Esophagus squamous epithelium (tissue), 5 donors: ENCODE results near the gene CAV3. TPM values are rescaled to one million over a fixed set of nuclear protein-coding genes. Genes with fewer than 3 reads are reported as not detected.

Experiments
- DNase-seq: peaks from one replicate; lab custom pipeline; 2025; lab: John Stamatoyannopoulos, UW
- H3K27ac ChIP-seq, 4 donors: fragments of 200-600 bp; sonication (generic); one replicate each; pipeline ENCODE4 v1.5.1; 2016 to 2019; ENCODE audit warnings: mild to moderate bottlenecking in 1 of 4
- H3K27me3 ChIP-seq, 4 donors: fragments of 200-600 bp; sonication (generic); 1 replicate in 3 of 4; 2 replicates in 1 of 4; pipeline versions ENCODE4 v1.5.1 to v1.6.0; 2017 to 2021; ENCODE audit warnings: antibody characterized with exemption in 1 of 4
- H3K36me3 ChIP-seq, 3 donors: fragments of 200-600 bp; sonication (generic); one replicate each; pipeline ENCODE4 v1.5.1; 2016 to 2019
- H3K4me1 ChIP-seq, 3 donors: fragments of 200-600 bp; sonication (generic); one replicate each; pipeline ENCODE4 v1.5.1; 2017 to 2019
- H3K4me3 ChIP-seq, 4 donors: fragments of 200-600 bp; sonication (generic); 1 replicate in 3 of 4; 2 replicates in 1 of 4; pipeline ENCODE4 v1.5.1; 2016 to 2019; ENCODE audit warnings: mild to moderate bottlenecking in 2 of 4, moderate library complexity in 1 of 4
- H3K9me3 ChIP-seq, 3 donors: fragments of 200-600 bp; sonication (generic); one replicate each; pipeline ENCODE4 v1.5.1; 2016 to 2019
- POLR2A ChIP-seq, 4 donors: fragments of 450-650 bp; IDR thresholded peaks; one replicate each; pipeline ENCODE4 v1.6.1; 2017; ENCODE audit warnings: antibody characterized with exemption in 4 of 4, mild to moderate bottlenecking in 4 of 4, moderate library complexity in 3 of 4
- WGBS, 2 donors: methylation state at CpG; one replicate each; pipeline ENCODE4 v1.1.5; 2018; 5-methylcytosine and 5-hydroxymethylcytosine counted together
- intact Hi-C: fragments of 100-400 bp; cut with DNase I; formaldehyde crosslinking; loops from one replicate; pipeline ENCODE4 v1.15.0; 2022
- total RNA-seq, 4 donors: library from RNA; depleted of rRNA; stranded (reverse); fragments of >200 nt; gene quantifications; one replicate each; pipeline ENCODE4 v1.1.0, GENCODE V29; 2016
- TF ChIP-seq, protein P1 (sequence below), 6 experiments: fragments of 450-650 bp in 4 of 6; fragments of 200-600 bp in 2 of 6; sonication (generic) in 2 of 6; IDR thresholded peaks; one replicate each; pipeline ENCODE4 v1.5.1; 2016 to 2019; ENCODE audit warnings: antibody characterized with exemption in 6 of 6, mild to moderate bottlenecking in 4 of 6, moderate library complexity in 4 of 6
- donor health status: DM: yes; HTN: yes; CAD: no.

CAV3 gene
- total RNA-seq, 4 donors from 2014 or later: not detected

DNA sequence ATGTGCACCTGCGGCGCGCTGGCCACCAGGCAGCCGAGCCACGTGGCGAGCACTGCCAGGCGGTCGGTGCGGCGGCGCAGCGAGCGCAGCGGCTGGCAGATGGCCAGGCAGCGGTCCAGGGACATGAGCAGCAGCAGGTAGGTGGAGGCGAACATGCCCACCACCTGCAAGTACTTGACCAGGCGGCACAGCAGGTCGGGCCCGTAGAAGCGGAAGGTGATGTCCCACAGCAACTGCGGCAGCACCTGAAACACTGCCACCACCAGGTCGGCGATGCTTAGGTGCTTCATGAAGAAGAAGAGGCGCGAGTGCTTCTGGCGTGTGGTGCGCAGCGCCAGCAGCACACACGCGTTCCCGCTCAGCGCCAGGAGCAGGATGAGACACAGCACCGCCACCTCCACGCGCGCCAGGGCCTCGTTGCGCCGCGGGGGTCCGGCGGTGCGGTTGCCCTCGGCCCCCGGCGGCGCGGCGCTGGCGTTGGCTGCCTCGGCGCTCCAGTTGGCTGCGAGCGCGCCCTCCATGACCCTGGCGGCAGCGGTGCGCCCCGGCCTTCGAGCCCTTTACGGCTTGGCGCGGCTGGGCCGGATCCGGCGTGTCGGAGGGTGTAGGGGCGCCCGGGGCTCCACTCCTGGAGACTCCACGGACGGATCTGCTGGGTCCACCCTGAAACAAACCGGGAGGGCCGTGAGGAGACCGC, 34.2 kb downstream of the CAV3 start:
- WGBS, 2 donors: 0% methylated on average over 1 of the region's 74 CpGs; no CpG with 5 or more reads in 1 of the 2 donors
- Histone ChIP-seq H3K27ac (no peak overlapping the region), H3K27me3 (peaks cover 5 to 74% (median 8%) of the 10 kb centered on the region in 4 donors), H3K36me3 (no peaks in the 10 kb centered on the region), H3K4me3 (peak overlapping the region; percentile 1 to 60 (median 19)), H3K4me1 (peaks cover 14 to 29% (median 23%) of the 10 kb centered on the region in 3 donors), H3K9me3 (no peaks in the 10 kb centered on the region)
- intact Hi-C loops: no loop called here
- no peak for TF ChIP-seq POLR2A (IDR thresholded peaks at IDR 0.05)
- TF ChIP-seq, protein P1, sequence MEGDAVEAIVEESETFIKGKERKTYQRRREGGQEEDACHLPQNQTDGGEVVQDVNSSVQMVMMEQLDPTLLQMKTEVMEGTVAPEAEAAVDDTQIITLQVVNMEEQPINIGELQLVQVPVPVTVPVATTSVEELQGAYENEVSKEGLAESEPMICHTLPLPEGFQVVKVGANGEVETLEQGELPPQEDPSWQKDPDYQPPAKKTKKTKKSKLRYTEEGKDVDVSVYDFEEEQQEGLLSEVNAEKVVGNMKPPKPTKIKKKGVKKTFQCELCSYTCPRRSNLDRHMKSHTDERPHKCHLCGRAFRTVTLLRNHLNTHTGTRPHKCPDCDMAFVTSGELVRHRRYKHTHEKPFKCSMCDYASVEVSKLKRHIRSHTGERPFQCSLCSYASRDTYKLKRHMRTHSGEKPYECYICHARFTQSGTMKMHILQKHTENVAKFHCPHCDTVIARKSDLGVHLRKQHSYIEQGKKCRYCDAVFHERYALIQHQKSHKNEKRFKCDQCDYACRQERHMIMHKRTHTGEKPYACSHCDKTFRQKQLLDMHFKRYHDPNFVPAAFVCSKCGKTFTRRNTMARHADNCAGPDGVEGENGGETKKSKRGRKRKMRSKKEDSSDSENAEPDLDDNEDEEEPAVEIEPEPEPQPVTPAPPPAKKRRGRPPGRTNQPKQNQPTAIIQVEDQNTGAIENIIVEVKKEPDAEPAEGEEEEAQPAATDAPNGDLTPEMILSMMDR (IDR thresholded peaks at IDR 0.05): peak in 3 of 6 experiments; percentile 6 to 51 (median 22)
- DNase-seq: no peak

GRCh38 chr3:8768364-8769087, 34.9 kb downstream of the CAV3 start:
- Histone ChIP-seq H3K9me3 (no peaks in the 10 kb centered on the region), H3K27ac (no peak overlapping the region), H3K4me1 (peaks cover 14 to 29% (median 23%) of the 10 kb centered on the region in 3 donors), H3K4me3 (peak overlapping the region; percentile 16 to 60 (median 25)), H3K27me3 (peaks cover 5 to 70% (median 8%) of the 10 kb centered on the region in 4 donors), H3K36me3 (no peaks in the 10 kb centered on the region)
- no peak for TF ChIP-seq POLR2A (IDR thresholded peaks at IDR 0.05)
- TF ChIP-seq, protein P1 (IDR thresholded peaks at IDR 0.05): no peak
- intact Hi-C loops: no loop called here
- 8% methylated on average over 12 to 15 of the region's 36 CpGs for WGBS, 2 donors
- no peak for DNase-seq

GRCh38 chr3:8769088-8769822, 35.7 kb downstream of the CAV3 start, which contains the start of gene OXTR:
TSS of gene OXTR (minus strand) at chr3:8769613. CDS start at chr3:8768187, 1,426 bp downstream.
- Histone ChIP-seq H3K27ac (no peak within 1 kb of the TSS), H3K27me3 (peaks cover 5 to 71% (median 8%) of the 10 kb centered on the region in 4 donors), H3K36me3 (no peaks in the 10 kb centered on the region), H3K9me3 (no peaks in the 10 kb centered on the region), H3K4me1 (peaks cover 14 to 29% (median 23%) of the 10 kb centered on the region in 3 donors), H3K4me3 (peak within 1 kb of the TSS; percentile 16 to 60 (median 25))
- 5 to 8% methylated on average over 6 to 9 of the region's 53 CpGs for WGBS, 2 donors
- TF ChIP-seq, protein P1 (IDR thresholded peaks at IDR 0.05): peak; percentile 64 to 99 (median 94)
- no peak for TF ChIP-seq POLR2A (IDR thresholded peaks at IDR 0.05)
- intact Hi-C loops: no loop called here
- no peak for DNase-seq

DNA sequence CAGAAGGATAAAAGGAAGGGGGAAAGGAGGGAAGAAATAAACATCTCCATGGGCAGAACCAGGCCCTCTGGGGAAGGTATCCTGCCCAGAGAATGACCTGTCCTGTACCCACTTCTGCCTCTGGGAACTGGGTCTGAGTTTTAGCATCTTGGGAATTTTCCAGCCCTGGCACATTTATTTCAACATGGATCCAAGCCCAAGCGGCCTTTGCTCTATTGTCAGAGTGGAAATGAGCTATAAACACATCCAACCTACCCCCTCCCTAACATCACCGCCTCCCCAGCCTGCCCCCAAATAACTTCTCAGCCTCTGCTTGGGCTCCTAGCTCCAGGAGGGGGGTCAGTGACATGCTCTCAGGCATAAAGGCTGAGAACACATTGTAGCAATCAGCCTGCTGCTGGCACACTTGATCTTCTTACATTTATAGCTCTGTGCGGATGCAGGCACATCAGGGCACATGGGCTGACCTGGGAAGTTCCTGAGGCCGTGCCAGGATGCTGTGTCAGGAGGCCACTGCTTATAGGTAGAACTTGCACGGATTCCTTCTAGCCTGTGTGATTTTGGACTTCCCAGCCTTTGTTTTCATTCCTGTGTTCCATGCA, 40.4 kb downstream of the CAV3 start:
- no peak overlapping the region for H3K4me3 ChIP-seq
- no peaks in the 10 kb centered on the region for H3K9me3 ChIP-seq
- no peak for DNase-seq
- H3K27me3 ChIP-seq: peaks cover 1 to 77% (median 2%) of the 10 kb centered on the region in 4 donors
- peaks cover 2 to 8% (median 8%) of the 10 kb centered on the region in 3 donors for H3K4me1 ChIP-seq
- WGBS, 2 donors: 72 to 86% methylated on average over 4 to 5 of the region's 5 CpGs
- H3K27ac ChIP-seq: peak overlapping the region in 1 of 4 donors; percentile 21
- TF ChIP-seq, protein P1 (IDR thresholded peaks at IDR 0.05): no peak
- no peak for TF ChIP-seq POLR2A (IDR thresholded peaks at IDR 0.05)
- no peaks in the 10 kb centered on the region for H3K36me3 ChIP-seq
- intact Hi-C loops: no loop called here
